Endometrium (tissue), 2 donors: Measurements from ENCODE around the gene COL23A1.
A peak's percentile ranks its signal among the peaks of the same experiment; 100 is the strongest.

Experiments
- FAIRE-seq: peaks from 2 replicates; lab custom pipeline; 2012; peaks lifted over from hg19 to GRCh38; lab: Jason Lieb, UNC
- donor health status: control.
- donor health status: control.

Gene COL23A1

DNA sequence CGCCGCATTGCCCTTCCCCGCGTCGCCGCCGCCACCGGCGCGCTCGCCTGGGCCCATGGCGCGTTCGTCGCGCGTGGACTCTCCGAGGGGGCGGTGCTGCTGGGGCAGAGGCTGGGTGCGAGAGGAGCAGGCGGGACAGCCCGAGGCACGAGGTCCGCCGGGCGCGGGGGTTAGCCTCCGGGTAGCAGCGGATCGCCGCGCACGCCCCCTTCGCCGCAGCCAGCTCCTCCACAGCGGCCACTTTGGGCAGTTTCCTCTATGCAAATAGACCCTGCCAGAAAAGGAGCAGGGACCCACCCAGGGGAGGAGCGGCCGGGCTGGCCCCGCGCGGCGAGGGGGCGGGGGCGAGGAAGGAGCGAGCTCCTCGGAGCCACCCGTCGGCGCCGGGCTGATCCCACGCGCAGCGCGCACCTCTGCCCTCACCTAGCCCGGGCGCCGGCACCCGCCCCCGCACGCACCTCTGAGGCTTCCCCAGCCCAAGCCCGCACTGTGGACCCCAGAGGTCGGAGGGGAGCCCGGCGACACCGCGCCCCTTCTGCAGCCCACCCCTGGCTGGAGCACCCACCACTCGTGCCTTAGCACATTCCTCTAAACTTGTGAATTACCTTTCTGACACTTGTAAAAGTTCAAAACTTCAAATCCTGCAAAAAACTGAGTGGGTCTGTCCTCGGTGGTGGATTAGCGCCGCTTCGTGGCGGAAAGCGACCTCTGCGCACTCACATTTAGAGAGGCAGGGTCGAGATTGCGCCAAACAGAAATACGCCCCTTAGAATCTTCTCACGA lies at the start of gene COL23A1:
COL23A1 (minus strand) TSS at position 253 of the 783 bp plus-strand sequence.
- FAIRE-seq = no peak

DNA sequence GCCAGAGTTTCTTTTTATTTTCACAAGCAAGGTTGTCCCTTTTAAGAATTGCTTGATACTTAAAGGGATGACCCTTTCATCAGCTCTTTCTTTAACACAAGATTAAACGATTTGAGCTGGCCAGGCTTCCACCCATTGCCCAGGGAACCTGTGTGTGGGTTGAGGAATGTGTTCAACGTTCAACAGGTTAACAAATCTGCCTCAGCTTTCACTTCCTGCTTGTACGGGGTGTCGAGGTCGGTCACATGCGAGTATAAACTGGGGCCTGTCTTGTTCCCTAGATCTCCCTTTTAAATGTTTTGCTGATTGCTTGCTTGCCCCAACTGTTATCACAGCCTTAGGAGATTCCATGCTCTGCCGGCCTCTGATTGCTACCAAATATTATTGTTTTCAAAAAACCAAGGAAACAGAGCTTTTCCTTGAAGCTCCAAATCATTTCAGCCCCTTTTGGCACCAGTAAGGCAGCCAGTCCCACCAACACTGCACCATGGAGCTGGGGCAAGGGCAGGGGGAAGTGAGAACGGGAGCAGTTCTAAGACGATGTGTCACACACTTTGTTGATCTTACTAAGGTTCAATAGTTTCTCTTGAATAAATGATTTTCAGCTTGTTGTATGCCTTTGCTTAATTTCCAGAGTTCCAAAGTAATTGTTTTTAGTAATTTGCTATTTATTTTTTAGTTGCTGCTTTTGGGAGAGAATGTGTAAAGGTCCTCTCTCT lies 47.3 kb upstream of the COL23A1 start:
- no peak for FAIRE-seq

DNA sequence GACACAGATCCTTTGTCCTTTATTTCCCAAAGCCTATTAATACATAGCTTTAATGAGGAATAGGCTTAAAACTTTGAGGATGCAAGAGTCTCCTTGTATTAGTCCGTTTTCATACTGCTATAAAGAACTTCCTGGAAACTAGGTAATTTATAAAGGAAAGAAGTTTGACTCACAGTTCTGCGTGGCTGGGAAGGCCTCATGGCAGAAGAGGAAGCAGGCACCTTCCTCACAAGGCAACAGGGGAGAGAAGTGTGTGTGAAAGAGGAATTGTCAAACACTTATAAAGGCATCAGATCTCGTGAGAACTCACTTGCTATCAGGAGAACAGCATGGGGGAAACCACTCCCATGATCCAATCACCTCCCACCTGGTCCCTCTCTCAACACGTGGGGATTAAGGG lies 42.1 kb upstream of the COL23A1 start:
- FAIRE-seq = no peak

GRCh38 chr5:178630951-178631350 lies 40.8 kb upstream of the COL23A1 start:
- no peak for FAIRE-seq

DNA sequence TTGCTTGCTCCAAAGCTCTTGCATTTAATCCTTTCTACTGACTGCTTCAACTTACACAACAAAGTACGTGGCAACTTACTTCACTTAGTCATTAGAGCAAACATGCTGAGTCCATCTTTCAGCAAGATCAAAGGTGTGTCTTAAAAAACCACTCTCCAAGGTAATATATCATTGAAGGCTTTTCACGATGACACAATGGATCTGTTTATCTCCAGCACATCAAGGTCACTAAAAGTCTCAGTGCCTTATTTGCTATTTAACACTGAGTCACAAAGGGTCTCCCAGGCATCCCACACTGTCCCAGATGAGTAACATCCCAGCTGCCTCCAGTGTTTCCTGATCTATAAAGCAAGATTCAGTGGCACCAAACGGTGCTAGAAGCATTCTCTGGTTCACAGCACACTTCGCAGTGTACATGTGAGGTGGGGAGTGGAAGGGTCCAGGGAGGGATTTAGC lies 40.3 kb upstream of the COL23A1 start:
- FAIRE-seq = no peak

- no peak for FAIRE-seq
Observed at GRCh38 chr5:178627259-178627598, 37.0 kb upstream of the COL23A1 start.

DNA sequence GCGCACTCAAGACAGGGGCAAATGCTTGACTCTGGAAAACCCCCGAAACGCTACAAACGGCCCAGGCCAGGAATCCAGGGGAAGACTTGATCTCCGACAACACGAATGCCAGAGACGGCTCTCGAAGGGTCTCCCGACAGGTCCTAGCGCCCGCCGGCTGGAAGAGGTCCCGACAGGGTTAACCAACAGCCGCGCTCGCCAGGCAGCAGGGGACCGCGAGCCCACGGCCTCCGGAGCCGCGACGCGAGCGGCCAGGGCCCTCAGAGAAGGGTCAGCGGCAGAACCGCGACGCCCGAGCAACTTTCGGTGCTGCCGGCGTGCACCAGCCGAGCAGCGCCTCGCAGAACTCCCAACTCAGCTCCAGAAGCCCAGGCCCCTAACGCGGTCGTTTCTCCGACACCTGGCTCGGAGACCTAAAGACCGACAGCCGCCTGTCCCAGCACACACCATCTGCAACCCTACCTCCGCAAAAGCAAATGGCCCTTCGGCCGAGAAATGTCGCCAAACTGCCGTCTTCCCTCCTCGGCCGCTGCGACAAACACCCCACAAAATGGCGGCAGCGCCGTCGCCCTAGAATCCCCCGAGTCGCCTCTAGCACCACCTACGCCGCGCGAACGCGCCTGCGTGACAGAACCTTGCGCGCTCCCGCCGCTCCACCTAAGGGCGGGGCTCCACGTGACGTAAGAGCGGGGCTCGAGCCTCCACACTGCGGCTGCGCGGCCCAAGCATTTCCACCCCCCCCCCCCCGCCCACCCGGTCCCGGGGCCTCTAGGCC lies 36.5 kb upstream of the COL23A1 start, which contains the start of gene CLK4:
CLK4 (minus strand) TSS at position 567 of the 775 bp plus-strand sequence. CDS start 3,634 bp downstream, outside the sequence.
- FAIRE-seq = no peak

DNA sequence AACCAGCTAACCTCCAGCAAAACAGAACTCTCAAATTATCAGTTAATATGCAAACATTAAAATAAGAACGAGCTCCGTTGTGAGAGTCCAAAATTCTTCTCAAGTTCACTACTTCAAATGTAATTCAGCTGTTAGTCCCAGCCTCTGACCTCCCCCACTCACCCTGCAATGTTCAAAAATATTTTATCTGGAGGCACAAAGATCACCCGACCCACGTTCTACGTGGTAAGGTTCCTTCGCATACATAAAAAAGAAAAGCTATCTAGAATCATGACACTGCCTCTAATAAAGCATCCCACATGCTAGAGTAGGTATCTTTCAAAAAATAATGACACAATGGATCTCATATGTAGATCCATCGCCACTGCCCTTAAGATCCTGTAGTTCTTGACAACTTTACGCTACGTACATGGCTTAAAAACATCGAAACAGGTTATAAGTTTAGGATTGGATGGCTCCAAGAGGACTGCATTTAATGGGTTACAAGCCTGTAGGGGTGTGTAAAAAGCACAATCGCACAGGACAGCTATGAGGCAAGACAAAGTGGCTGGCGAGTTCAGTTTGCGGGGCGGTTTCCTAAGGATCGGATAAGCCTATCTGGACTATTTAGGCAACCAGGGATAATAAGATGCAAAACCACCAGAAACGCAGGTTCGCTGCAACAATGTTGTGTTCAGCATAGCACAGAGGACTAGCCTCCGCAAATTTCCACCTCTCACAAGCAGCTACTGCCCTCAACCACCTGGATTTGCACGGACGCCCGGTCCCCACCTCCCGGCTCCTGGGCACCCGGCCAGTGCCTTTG lies 35.7 kb upstream of the COL23A1 start:
- no peak for FAIRE-seq

DNA sequence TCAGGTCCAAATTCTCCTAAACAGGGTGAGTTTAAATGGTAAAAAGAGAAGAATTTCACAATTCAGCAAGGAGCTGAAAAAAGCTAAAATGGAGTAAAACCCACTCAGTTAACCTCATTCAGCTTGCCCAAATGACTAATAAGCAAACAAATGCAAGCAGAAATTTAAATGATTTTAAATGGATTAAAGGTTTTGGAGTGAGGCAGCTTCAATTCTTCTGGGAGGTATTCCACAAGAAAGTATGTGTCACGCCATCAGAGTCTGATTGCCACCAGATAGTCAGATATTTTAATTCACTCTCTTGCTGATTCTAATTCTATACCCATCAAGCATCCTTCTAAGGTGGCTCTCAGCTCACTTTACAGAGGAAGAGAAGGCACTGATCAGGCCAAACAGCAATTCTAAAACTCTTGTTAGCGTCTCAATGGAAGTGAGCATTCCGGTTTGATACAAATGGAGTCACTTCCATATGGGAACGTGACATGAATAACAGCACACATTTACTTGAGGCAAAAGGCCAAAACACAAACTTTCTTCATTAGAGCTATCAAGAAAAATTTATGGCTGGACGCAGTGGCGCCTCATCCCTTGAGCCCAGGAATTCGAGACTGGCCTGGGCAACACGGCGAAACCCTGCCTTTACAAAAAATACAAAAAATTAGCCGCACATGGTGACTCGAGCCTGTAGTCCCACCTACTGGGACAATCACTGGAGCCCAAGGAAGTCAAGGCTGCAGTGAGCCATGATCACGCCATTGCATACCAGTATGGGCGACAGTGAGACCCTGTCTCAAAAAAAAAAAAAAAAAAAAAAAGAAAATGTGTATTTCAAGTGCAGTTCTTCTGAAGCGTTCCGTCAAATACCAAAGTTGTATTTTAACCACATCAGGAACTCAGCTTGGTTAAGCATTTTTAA lies 34.7 kb upstream of the COL23A1 start:
- no peak for FAIRE-seq

GRCh38 chr5:178622679-178623247 lies 32.6 kb upstream of the COL23A1 start:
- FAIRE-seq = no peak

DNA sequence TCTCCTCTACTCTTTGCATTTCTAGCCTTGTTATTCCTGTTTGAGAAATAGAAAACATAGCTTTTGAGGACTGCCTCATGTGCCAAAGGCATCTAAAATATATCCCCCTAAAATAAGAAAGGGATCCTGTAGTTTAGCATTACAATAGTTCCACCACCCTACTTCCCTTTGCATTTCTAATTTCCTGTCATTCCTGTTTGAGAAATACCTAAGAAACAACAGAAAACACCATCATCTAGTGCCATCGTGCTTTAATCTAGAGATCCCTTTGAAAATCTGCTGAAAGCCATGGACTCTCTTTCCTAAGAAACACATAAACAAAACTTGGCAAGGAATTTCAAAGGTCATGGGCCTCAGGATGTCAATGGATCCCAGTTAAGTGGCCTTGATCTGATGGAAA lies 29.2 kb upstream of the COL23A1 start:
- no peak for FAIRE-seq

- no peak for FAIRE-seq
Observed at GRCh38 chr5:178612299-178612698, 22.1 kb upstream of the COL23A1 start.

GRCh38 chr5:178606269-178606668 lies 16.1 kb upstream of the COL23A1 start:
- FAIRE-seq = no peak

DNA sequence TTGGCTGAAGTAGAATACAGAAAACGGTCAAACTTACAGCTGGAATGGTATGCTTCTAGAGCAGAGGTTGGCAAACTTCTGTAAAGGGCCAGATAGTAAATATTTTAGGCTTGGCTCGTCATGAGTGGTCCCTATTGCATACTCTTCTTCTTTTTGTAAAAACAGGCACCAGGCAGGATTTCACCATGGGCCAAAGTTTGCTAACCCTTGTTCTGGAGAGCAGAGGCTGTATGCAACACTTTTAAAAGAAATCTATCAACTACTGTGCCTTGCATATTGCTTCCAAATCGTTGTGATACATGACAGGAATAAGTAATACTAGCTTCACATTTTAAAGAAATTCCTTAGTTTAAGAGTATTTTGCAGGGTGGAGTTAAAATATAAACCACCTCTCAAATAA lies 15.6 kb upstream of the COL23A1 start:
- FAIRE-seq = no peak

- no peak for FAIRE-seq
Observed at GRCh38 chr5:178602752-178603151, 12.6 kb upstream of the COL23A1 start.

DNA sequence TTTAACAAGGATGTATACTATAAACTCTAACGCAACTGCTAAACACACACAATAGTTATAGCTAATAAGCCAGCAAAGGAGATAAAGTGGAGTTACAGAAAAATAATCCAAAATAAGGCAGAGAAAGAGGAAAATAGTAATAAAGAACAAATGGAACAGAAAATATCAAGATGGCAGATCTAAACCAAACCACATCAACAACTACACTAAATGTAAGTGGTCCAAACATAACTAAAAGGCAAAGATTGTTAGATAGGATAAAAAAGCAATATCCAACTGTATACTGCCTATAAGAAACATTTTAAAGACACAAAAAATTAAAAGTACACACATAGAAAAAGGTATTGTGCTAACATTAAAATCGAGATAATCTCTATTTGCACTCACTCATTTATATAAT lies 5.6 kb upstream of the COL23A1 start:
- no peak for FAIRE-seq

DNA sequence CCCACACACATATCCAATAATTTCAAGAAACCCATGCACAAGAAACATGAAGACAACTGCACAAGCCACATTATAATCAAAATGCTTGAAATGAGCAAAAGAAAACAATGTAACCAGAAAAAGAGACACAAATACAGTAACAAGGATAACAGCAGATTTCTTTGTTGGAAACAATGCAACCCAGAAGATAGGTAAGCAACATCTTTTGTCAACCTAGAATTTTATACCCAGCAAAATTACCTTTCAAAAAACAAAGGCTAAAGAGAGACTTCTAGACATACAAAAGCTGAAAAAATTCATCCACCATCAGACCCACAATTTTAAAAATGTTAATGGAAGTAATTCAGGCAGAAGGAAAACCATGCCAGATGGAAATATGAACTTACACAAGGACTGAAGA lies 5.0 kb upstream of the COL23A1 start:
- FAIRE-seq = no peak

GRCh38 chr5:178590924-178591423 lies 781 bp upstream of the COL23A1 start:
- FAIRE-seq = peak; percentile 46

- FAIRE-seq = no peak
Observed at GRCh38 chr5:178589180-178590140, 733 bp downstream of the COL23A1 start.
